Measurements from ENCODE around the gene MED9.

MED9 gene

GRCh38 chr17:17492571-17492970 is 15.8 kb downstream of the MED9 start:
- no peak for DNase-seq

GRCh38 chr17:17493249-17493985 is 16.6 kb downstream of the MED9 start:
- no peak for DNase-seq

GRCh38 chr17:17493986-17494466 is 17.2 kb downstream of the MED9 start:
- DNase-seq: no peak

- DNase-seq: no peak
Observed at GRCh38 chr17:17494499-17494869, 17.7 kb downstream of the MED9 start.

GRCh38 chr17:17494870-17495535 is 18.2 kb downstream of the MED9 start:
- DNase-seq: no peak

- DNase-seq: peak in 1 of 2 donors; percentile 18
Observed at GRCh38 chr17:17495536-17496188, 18.9 kb downstream of the MED9 start.

GRCh38 chr17:17496189-17497064 is 19.6 kb downstream of the MED9 start, which contains the start of gene RASD1:
TSS of gene RASD1 (minus strand) at chr17:17496395. CDS start at chr17:17496181, 214 bp downstream.
- peak; percentile 73 to 85 for DNase-seq

- no peak for DNase-seq
Observed at GRCh38 chr17:17497065-17497844, 20.5 kb downstream of the MED9 start.

- no peak for DNase-seq
Observed at GRCh38 chr17:17497845-17498520, 21.2 kb downstream of the MED9 start.

- DNase-seq: no peak
Observed at GRCh38 chr17:17498606-17499301, 22.0 kb downstream of the MED9 start.

GRCh38 chr17:17499402-17500145 is 22.8 kb downstream of the MED9 start:
- no peak for DNase-seq

GRCh38 chr17:17500999-17501605 is 24.3 kb downstream of the MED9 start:
- DNase-seq: no peak

- no peak for DNase-seq
Observed at GRCh38 chr17:17502741-17503565, 26.2 kb downstream of the MED9 start.

- DNase-seq: no peak
Observed at GRCh38 chr17:17503566-17504130, 26.8 kb downstream of the MED9 start.

- DNase-seq: no peak
Observed at GRCh38 chr17:17504341-17505140, 27.7 kb downstream of the MED9 start.

- DNase-seq: no peak
Observed at GRCh38 chr17:17505151-17505550, 28.4 kb downstream of the MED9 start.

GRCh38 chr17:17505610-17506171 is 28.9 kb downstream of the MED9 start:
- no peak for DNase-seq
